K562 (cell line): ENCODE measurements around the gene LRRK1. TPM values are rescaled to one million over a fixed set of nuclear protein-coding genes. Genes with fewer than 3 reads are reported as not detected.
A peak's percentile ranks its signal among the peaks of the same experiment; 100 is the strongest.

Source experiments
- ATAC-seq: fragments of 200-7000 bp; cut with Tn5 transposase; 3 replicates; pipeline ENCODE4 v1.9.1; 2020; ENCODE audit warnings: moderate library complexity
- BruUV-seq: library from RNA; stranded (reverse); fragments of 400-500 nt; replicated peaks from 2 replicates; lab custom pipeline; 2021; lab: Mats Ljungman, UMichigan
- CTCF ChIA-PET: fragments of 300-600 bp; formaldehyde crosslinking; extraction: SDS; loops from one replicate; lab custom pipeline; 2021; ENCODE audit warnings: low intra/inter-chr PET ratio; lab: Yijun Ruan, JAX
- POLR2A ChIA-PET: fragments of 300-600, 350-650 bp; sonication (Branson Sonifier 250); formaldehyde crosslinking; extraction: SDS; loops from one replicate; lab custom pipeline; 2021; ENCODE audit warnings: antibody characterized with exemption, inconsistent platforms; lab: Yijun Ruan, JAX
- DNase-seq, 4 experiments: peaks; one replicate each; pipeline versions ENCODE4 v3.0.0 to v3.0.0-alpha.2; 2011 to 2018; ENCODE audit warnings: low spot score in 3 of 4, mixed read lengths in 3 of 4; ENCODE audit errors: extremely low read depth in 1 of 4
- FAIRE-seq: peaks from 2 replicates; lab custom pipeline; 2011; peaks lifted over from hg19 to GRCh38; lab: Jason Lieb, UNC
- H2AFZ ChIP-seq: 2 replicates; pipeline ENCODE4 v1.6.0; 2011; ENCODE audit warnings: low read depth, low read length, control low read depth, inconsistent platforms
- H3K27ac ChIP-seq: fragments of 200-600 bp; 3 replicates; pipeline ENCODE4 v1.8.0; 2011; ENCODE audit warnings: low read depth, mild to moderate bottlenecking, control low read depth, inconsistent platforms, low read length, moderate library complexity, mixed read lengths; ENCODE audit errors: extremely low read depth
- H3K27me3 ChIP-seq, 2 experiments: fragments of 300-600 bp in 1 of 2; 2 replicates in 1 of 2; 3 replicates in 1 of 2; pipeline versions ENCODE4 v1.6.0 to v1.8.0; 2011; ENCODE audit warnings: inconsistent platforms in 2 of 2, low read length in 2 of 2, mild to moderate bottlenecking in 1 of 2, mixed read lengths in 1 of 2, moderate library complexity in 1 of 2; ENCODE audit not compliant: control insufficient read depth in 2 of 2, insufficient read depth in 2 of 2
- H3K36me3 ChIP-seq: fragments of 300-600 bp; 3 replicates; pipeline ENCODE4 v1.8.0; 2011; ENCODE audit warnings: mild to moderate bottlenecking, low read length, inconsistent platforms; ENCODE audit not compliant: control insufficient read depth, insufficient read depth
- H3K4me1 ChIP-seq, 2 experiments: fragments of 200-600 bp in 1 of 2; replicated peaks in 1 of 2; 2 replicates in 1 of 2; 3 replicates in 1 of 2; pipeline versions ENCODE4 v1.5.1 to v1.8.0; 2011; ENCODE audit warnings: inconsistent platforms in 2 of 2, low read length in 2 of 2, mild to moderate bottlenecking in 1 of 2, mixed read lengths in 1 of 2, moderate library complexity in 1 of 2; ENCODE audit not compliant: control insufficient read depth in 2 of 2, insufficient read depth in 2 of 2
- H3K4me2 ChIP-seq: 2 replicates; pipeline ENCODE4 v1.6.1; 2011; ENCODE audit warnings: low read length, control low read depth, inconsistent platforms, mixed read lengths; ENCODE audit not compliant: insufficient read depth
- H3K4me3 ChIP-seq: fragments of 200-600 bp; sonication (generic), shearing (Covaris generic); 2 replicates; pipeline ENCODE4 v1.5.1; 2016; ENCODE audit warnings: control low read depth, inconsistent platforms
- H3K79me2 ChIP-seq: fragments of 200-600 bp; 3 replicates; pipeline ENCODE4 v1.8.0; 2011; ENCODE audit warnings: low read length, inconsistent platforms; ENCODE audit not compliant: control insufficient read depth, insufficient read depth
- H3K9ac ChIP-seq, 2 experiments: 2 replicates each; pipeline versions ENCODE4 v1.6.0 to v1.6.1; 2011; ENCODE audit warnings: low read depth in 2 of 2, low read length in 2 of 2, control low read depth in 1 of 2, inconsistent platforms in 1 of 2, mild to moderate bottlenecking in 1 of 2, mixed read lengths in 1 of 2; ENCODE audit not compliant: insufficient read depth in 1 of 2
- H3K9me1 ChIP-seq: one replicate; pipeline ENCODE4 v1.6.0; 2011; ENCODE audit warnings: inconsistent platforms, mild to moderate bottlenecking, low read length, moderate library complexity; ENCODE audit not compliant: control insufficient read depth, insufficient read depth
- H3K9me3 ChIP-seq: replicated peaks from 2 replicates; pipeline ENCODE4 v1.5.1; 2011; ENCODE audit warnings: low read depth, low read length, inconsistent platforms; ENCODE audit not compliant: control insufficient read depth, insufficient read depth
- H4K20me1 ChIP-seq: replicated peaks from 2 replicates; pipeline ENCODE4 v1.6.1; 2011; ENCODE audit warnings: low read length, inconsistent platforms, mixed read lengths; ENCODE audit not compliant: control insufficient read depth, insufficient read depth
- SPI1 ChIP-seq: IDR thresholded peaks from 2 replicates; pipeline ENCODE4 v1.6.1; 2011; ENCODE audit warnings: low read depth, low read length, control low read depth, borderline replicate concordance
- VEZF1 ChIP-seq: fragments of 200-800 bp; sonication (Bioruptor generic); IDR thresholded peaks from 2 replicates; pipeline ENCODE4 v1.6.1; 2017; ENCODE audit warnings: missing genetic modification characterization, missing compliant biosample characterization
- ZC3H4 ChIP-seq: sonication (generic); formaldehyde crosslinking; IDR thresholded peaks from 2 replicates; pipeline ENCODE4 v1.9.0; 2021; ENCODE audit warnings: missing genetic modification reagents, borderline replicate concordance
- WGBS: fragments of 100-300 bp; shearing (Covaris generic); methylation state at CpG from one replicate; pipeline ENCODE4 v1.1.6; 2016; ENCODE audit warnings: low coverage, mixed read lengths; ENCODE audit not compliant: insufficient coverage; ENCODE audit errors: missing lambda C conversion rate; 5-methylcytosine and 5-hydroxymethylcytosine counted together
- in situ Hi-C: fragments of 300-500 bp; cut with MboI; formaldehyde crosslinking; loops from 4 replicates; pipeline ENCODE4 v1.15.0; 2018; ENCODE audit warnings: inconsistent platforms, mixed read lengths
- intact Hi-C: fragments of 100-400 bp; cut with micrococcal nuclease; formaldehyde crosslinking; loops from 2 replicates; pipeline ENCODE4 v1.14.2; 2022
- polyA plus RNA-seq, 8 experiments: library from polyadenylated mRNA; depleted of rRNA in 4 of 8; stranded (reverse) in 5 of 8; unstranded in 3 of 8; fragments of >200 nt; fragmentation: Nextera tagmentation in 2 of 8; fragmentation: Illumina TruSeq in 1 of 8; extraction: Ambion mirVana in 2 of 8; extraction: Trizol in 1 of 8; gene quantifications; 2 replicates each; pipeline versions ENCODE4 v1.2.1 to v1.2.3, GENCODE V29; 2011 to 2014; ENCODE audit warnings: inconsistent platforms in 1 of 8, missing spikeins in 1 of 8
- total RNA-seq, 7 experiments: library from RNA; depleted of rRNA in 6 of 7; stranded (reverse); fragments of >200 nt in 6 of 7; fragmentation: Illumina TruSeq in 2 of 7; extraction: Trizol in 2 of 7; gene quantifications; 2 replicates each; pipeline versions ENCODE4 v1.2.1 to v1.2.3, GENCODE V29; 2011 to 2021; ENCODE audit warnings: low replicate concordance in 1 of 7
- TF ChIP-seq, protein P1 (sequence below): fragments of 250-450 bp; sonication (Bioruptor Pico); IDR thresholded peaks from 2 replicates; pipeline ENCODE4 v1.5.0; 2021; ENCODE audit warnings: mild to moderate bottlenecking, moderate library complexity
- TF ChIP-seq, protein P2 (sequence below), 3 experiments: fragments of 200-800 bp in 1 of 3; sonication (Bioruptor generic) in 1 of 3; sonication (generic) in 1 of 3; formaldehyde crosslinking in 1 of 3; IDR thresholded peaks; 2 replicates each; pipeline versions ENCODE4 v1.6.1 to v1.8.0; 2016 to 2022; ENCODE audit warnings: mild to moderate bottlenecking in 2 of 3, missing compliant biosample characterization in 2 of 3, missing genetic modification characterization in 2 of 3, missing genetic modification reagents in 1 of 3

The LRRK1 gene
- total and polyA plus RNA-seq, 9 of the 15 experiments (the other 6 are each of a cell fraction or from before 2014, with no cell fraction given): 0.01 to 1.5 (median 0.11) TPM

DNA sequence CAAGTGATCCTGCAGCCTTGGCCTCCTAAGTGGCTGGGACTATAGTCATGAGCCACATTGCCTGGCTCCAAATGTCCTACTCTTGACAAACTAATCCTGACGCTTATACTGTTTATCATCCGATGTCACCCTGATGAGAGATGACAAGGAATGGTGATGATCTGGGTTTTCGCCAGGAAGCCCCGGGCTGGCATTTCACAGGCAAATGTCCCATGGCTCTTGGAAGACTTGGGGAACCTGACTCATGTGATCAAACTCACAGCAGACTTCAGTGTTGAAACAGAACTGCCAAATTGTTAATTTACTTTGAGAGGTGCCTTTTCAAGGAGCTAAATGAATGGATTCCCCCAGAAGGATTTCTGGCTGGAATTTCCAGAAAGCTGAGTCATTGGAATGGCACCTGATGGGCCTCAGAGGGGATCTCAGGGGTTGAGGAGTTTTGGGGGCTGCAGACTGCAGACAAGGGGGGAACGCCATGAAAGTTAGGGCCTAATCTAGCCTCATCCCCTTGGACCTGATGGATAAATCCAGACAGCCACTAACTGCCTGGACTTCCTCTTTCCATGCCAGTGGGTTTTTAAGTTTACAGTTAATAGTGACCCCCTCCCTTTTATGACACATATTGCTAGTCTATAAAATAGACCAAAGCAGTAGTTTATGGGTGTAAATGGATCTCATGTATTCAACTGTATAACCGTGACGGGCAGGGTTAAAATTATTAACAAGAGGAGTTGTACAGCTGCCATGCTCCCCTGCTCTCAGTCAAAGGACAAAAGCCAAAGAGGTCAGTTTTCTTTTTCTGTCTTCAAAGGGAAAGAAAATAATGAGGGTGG is 186.1 kb downstream of the LRRK1 start:
- Histone ChIP-seq H3K4me2 (no peak overlapping the region), H4K20me1 (no peaks in the 10 kb centered on the region; the same call in 1 of the 2 replicates), H2AFZ (no peak overlapping the region), H3K9ac (no peak overlapping the region), H3K27ac (no peak overlapping the region), H3K9me1 (no peaks in the 10 kb centered on the region), H3K4me3 (no peak overlapping the region), H3K27me3 (peaks cover 0 to 29% of the 10 kb centered on the region in 2 experiments; a peak in 3 of 5 replicates), H3K4me1 (peaks cover 17 to 22% of the 10 kb centered on the region in 2 experiments; a peak in 4 of 5 replicates), H3K36me3 (no peaks in the 10 kb centered on the region), H3K79me2 (no peaks in the 10 kb centered on the region), H3K9me3 (peaks cover 2% of the 10 kb centered on the region)
- no peak for DNase-seq
- 28% methylated on average over 7 of the region's 7 CpGs for WGBS
- TF ChIP-seq SPI1 (peak; percentile 88), VEZF1 (CRISPR knock-in tag) (no peak), ZC3H4 (CRISPR knock-in tag) (no peak)
- TF ChIP-seq, protein P1, sequence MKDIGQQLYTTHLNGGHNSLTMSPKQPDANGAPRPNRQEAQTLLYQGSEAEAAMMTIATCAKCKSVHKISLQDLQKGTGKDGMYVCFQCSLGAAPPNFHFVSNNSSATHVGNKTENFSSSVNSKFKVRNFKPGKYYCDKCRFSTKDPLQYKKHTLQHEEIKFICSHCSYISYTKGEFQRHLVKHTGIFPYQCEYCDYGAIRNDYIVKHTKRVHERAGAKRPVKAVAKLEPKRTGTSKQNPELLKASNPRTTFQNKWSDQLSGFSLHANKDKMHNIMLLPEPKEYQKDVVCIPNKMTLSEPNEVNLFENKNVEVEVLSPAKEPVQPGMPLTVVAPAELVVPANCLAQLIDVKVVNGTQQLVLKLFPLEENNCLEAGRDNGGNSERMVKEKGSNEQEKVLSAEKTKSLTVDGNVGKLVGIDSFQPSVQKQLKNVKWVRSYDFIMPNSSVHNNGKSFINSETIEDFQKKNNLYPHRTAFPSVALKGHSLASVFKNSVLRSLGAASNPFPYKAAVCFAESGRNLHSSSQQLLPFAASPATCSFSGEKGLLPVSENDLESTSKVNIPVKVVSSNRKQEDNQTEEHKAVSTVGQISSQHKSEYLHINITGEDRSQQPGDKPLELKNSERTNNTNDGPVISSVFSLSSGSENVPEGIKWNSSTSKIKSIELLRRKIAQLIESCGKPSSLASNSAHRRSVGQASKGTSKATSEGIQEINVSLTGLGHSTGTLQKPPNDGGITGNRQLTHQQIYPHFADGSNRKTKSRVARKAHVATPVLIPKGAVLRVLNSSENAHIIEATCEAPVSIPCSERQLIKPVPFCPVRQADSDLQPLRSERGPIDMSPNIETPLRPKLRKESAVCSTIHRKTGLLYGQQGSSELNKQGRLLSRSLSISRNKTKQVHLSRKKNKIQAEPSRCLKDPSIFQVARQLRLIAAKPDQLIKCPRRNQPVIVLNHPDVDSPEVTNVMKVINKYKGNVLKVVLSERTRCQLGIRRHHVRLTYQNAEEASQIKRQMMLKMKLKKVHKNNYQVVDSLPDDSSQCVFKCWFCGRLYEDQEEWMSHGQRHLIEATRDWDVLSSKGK (CRISPR knock-in tag): no peak
- TF ChIP-seq, protein P2, sequence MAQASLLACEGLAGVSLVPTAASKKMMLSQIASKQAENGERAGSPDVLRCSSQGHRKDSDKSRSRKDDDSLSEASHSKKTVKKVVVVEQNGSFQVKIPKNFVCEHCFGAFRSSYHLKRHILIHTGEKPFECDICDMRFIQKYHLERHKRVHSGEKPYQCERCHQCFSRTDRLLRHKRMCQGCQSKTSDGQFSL (CRISPR knock-in tag; IDR thresholded peaks at IDR 0.05): no peak
- TF ChIP-seq, protein P2 (tag; IDR thresholded peaks at IDR 0.05): no peak
- in situ Hi-C loops: no loop called here
- POLR2A ChIA-PET: interaction anchor here (0.7 kb wide), 2 partner anchors 8 to 16 kb away, joined by 3 read pairs; no protein-coding TSS in a partner anchor
- CTCF ChIA-PET: no interaction called here
- intact Hi-C loops: no loop called here
- no TSS peak for BruUV-seq
- no peak for ATAC-seq
- peak; percentile 46 for FAIRE-seq
